GM19467 (cell line): ENCODE results near the gene DDX31.
"Not testable (repeated sequence)": the region's sequence is repeated elsewhere in the genome, so short reads cannot be mapped to it uniquely, and the experiment has no call there.

ENCODE experiments used
- ATAC-seq: cut with Tn5 transposase; IDR thresholded peaks from one replicate; pipeline ENCODE4 v1.9.1; 2021; ENCODE audit warnings: mild to moderate bottlenecking, moderate library complexity; ENCODE audit not compliant: unreplicated experiment

The DDX31 gene

GRCh38 chr9:132583584-132584304, 86.0 kb downstream of the DDX31 start:
- no peak for ATAC-seq

- ATAC-seq = no peak
Measured at GRCh38 chr9:132582786-132583583, 86.8 kb downstream of the DDX31 start.

- ATAC-seq = no peak
Measured at GRCh38 chr9:132582276-132582785, 87.5 kb downstream of the DDX31 start, which contains the start of gene BARHL1. Gene BARHL1, plus strand, starts transcription at chr9:132582606. Its CDS starts 192 bp downstream, at chr9:132582798.

- ATAC-seq = no peak
Measured at GRCh38 chr9:132579427-132579798, 90.4 kb downstream of the DDX31 start.

GRCh38 chr9:132578367-132578932, 91.3 kb downstream of the DDX31 start:
- ATAC-seq = no peak

- no peak for ATAC-seq
Measured at GRCh38 chr9:132577119-132577518, 92.7 kb downstream of the DDX31 start.

- ATAC-seq = no peak
Measured at GRCh38 chr9:132575811-132576210, 94.0 kb downstream of the DDX31 start.

GRCh38 chr9:132575005-132575609, 94.7 kb downstream of the DDX31 start:
- no peak for ATAC-seq

- ATAC-seq = no peak
Measured at GRCh38 chr9:132572921-132573320, 96.9 kb downstream of the DDX31 start.

- ATAC-seq = no peak
Measured at GRCh38 chr9:132571806-132572600, 97.8 kb downstream of the DDX31 start.

- ATAC-seq = not testable (repeated sequence)
Measured at GRCh38 chr9:132568787-132569186, 101.0 kb downstream of the DDX31 start.

GRCh38 chr9:132564526-132564925, 105.3 kb downstream of the DDX31 start:
- ATAC-seq = no peak

GRCh38 chr9:132562306-132562573, 107.5 kb downstream of the DDX31 start:
- no peak for ATAC-seq

- no peak for ATAC-seq
Measured at GRCh38 chr9:132560616-132561202, 109.1 kb downstream of the DDX31 start.

- ATAC-seq = no peak
Measured at GRCh38 chr9:132559711-132560110, 110.1 kb downstream of the DDX31 start.

GRCh38 chr9:132557159-132557558, 112.6 kb downstream of the DDX31 start:
- ATAC-seq = no peak

- no peak for ATAC-seq
Measured at GRCh38 chr9:132556714-132557113, 113.1 kb downstream of the DDX31 start.

- no peak for ATAC-seq
Measured at GRCh38 chr9:132556235-132556634, 113.5 kb downstream of the DDX31 start.

- no peak for ATAC-seq
Measured at GRCh38 chr9:132555528-132555927, 114.3 kb downstream of the DDX31 start.

- ATAC-seq = no peak
Measured at GRCh38 chr9:132554755-132555154, 115.0 kb downstream of the DDX31 start.
